ENCODE measurements around the gene DPF1. TPM values are rescaled to one million over a fixed set of nuclear protein-coding genes. Genes with fewer than 3 reads are reported as not detected.

The DPF1 gene
- total RNA-seq, 1 donor from 2014 or later = 6.0 TPM

- no peak overlapping the region for H3K27ac Mint-ChIP-seq (ENCODE audit: unreplicated experiment)
- no peak for DNase-seq (ENCODE audit: low spot score)
- TF ChIP-seq CTCF (IDR thresholded peaks at IDR 0.05; ENCODE audit: unreplicated experiment) = no peak
- H3K27me3 Mint-ChIP-seq (ENCODE audit: unreplicated experiment) = peaks cover 2% of the 10 kb centered on the region
- no peaks in the 10 kb centered on the region for H3K9me3 Mint-ChIP-seq (ENCODE audit: unreplicated experiment)
- peaks cover 48% of the 10 kb centered on the region for H3K36me3 Mint-ChIP-seq (ENCODE audit: low read depth, unreplicated experiment)
- H3K4me3 Mint-ChIP-seq (ENCODE audit: unreplicated experiment) = no peak overlapping the region
- H3K4me1 Mint-ChIP-seq (ENCODE audit: unreplicated experiment) = no peaks in the 10 kb centered on the region
Measured at GRCh38 chr19:38164526-38164925, 59.5 kb downstream of the DPF1 start.

GRCh38 chr19:38163419-38164290 is 60.4 kb downstream of the DPF1 start:
- H3K27ac Mint-ChIP-seq (ENCODE audit: unreplicated experiment) = no peak overlapping the region
- no peak for TF ChIP-seq CTCF (IDR thresholded peaks at IDR 0.05; ENCODE audit: unreplicated experiment)

GRCh38 chr19:38162632-38163031 is 61.4 kb downstream of the DPF1 start:
- Mint-ChIP-seq H3K27ac (ENCODE audit: unreplicated experiment) (no peak overlapping the region), H3K27me3 (ENCODE audit: unreplicated experiment) (peaks cover 2% of the 10 kb centered on the region), H3K36me3 (ENCODE audit: low read depth, unreplicated experiment) (peaks cover 54% of the 10 kb centered on the region), H3K9me3 (ENCODE audit: unreplicated experiment) (no peaks in the 10 kb centered on the region), H3K4me3 (ENCODE audit: unreplicated experiment) (no peak overlapping the region), H3K4me1 (ENCODE audit: unreplicated experiment) (no peaks in the 10 kb centered on the region)
- no peak for DNase-seq (ENCODE audit: low spot score)
- no peak for TF ChIP-seq CTCF (IDR thresholded peaks at IDR 0.05; ENCODE audit: unreplicated experiment)

More at GRCh38 chr19:38163419-38164290, 60.4 kb downstream of the DPF1 start:
- DNase-seq (ENCODE audit: low spot score) = no peak
- Mint-ChIP-seq H3K36me3 (ENCODE audit: low read depth, unreplicated experiment) (peaks cover 48% of the 10 kb centered on the region), H3K9me3 (ENCODE audit: unreplicated experiment) (no peaks in the 10 kb centered on the region), H3K4me1 (ENCODE audit: unreplicated experiment) (no peaks in the 10 kb centered on the region), H3K4me3 (ENCODE audit: unreplicated experiment) (no peak overlapping the region), H3K27me3 (ENCODE audit: unreplicated experiment) (peaks cover 2% of the 10 kb centered on the region)

GRCh38 chr19:38162094-38162493 is 61.9 kb downstream of the DPF1 start:
- H3K4me3 Mint-ChIP-seq (ENCODE audit: unreplicated experiment) = peak overlapping the region; percentile 21
- no peak for DNase-seq (ENCODE audit: low spot score)
- H3K4me1 Mint-ChIP-seq (ENCODE audit: unreplicated experiment) = no peaks in the 10 kb centered on the region
- H3K9me3 Mint-ChIP-seq (ENCODE audit: unreplicated experiment) = no peaks in the 10 kb centered on the region
- H3K36me3 Mint-ChIP-seq (ENCODE audit: low read depth, unreplicated experiment) = peaks cover 54% of the 10 kb centered on the region
- TF ChIP-seq CTCF (IDR thresholded peaks at IDR 0.05; ENCODE audit: unreplicated experiment) = no peak
- no peak overlapping the region for H3K27ac Mint-ChIP-seq (ENCODE audit: unreplicated experiment)
- H3K27me3 Mint-ChIP-seq (ENCODE audit: unreplicated experiment) = peaks cover 3% of the 10 kb centered on the region

Other genes with a start within 250 kb of the DPF1 start
- gene PPP1R14A, start 32.2 kb upstream of the DPF1 start, total RNA-seq (ENCODE audit: unreplicated experiment) = 2.1 TPM
- 93.4 TPM for gene SPINT2, start 40.4 kb upstream of the DPF1 start, total RNA-seq (ENCODE audit: unreplicated experiment)
- gene C19orf33, start 80.0 kb upstream of the DPF1 start, total RNA-seq (ENCODE audit: unreplicated experiment) = 2.7 TPM
- gene YIF1B, start 91.7 kb upstream of the DPF1 start, total RNA-seq (ENCODE audit: unreplicated experiment) = 55.2 TPM
- 15.8 TPM for gene KCNK6, start 95.6 kb upstream of the DPF1 start, total RNA-seq (ENCODE audit: unreplicated experiment)
- 3.2 TPM for gene CATSPERG, start 111.6 kb upstream of the DPF1 start, total RNA-seq (ENCODE audit: unreplicated experiment)
- 137 TPM for gene PSMD8, start 150.3 kb upstream of the DPF1 start, total RNA-seq (ENCODE audit: unreplicated experiment)
- 0.74 TPM for gene GGN, start 163.8 kb upstream of the DPF1 start, total RNA-seq (ENCODE audit: unreplicated experiment)
- 3.2 TPM for gene SPRED3, start 164.5 kb upstream of the DPF1 start, total RNA-seq (ENCODE audit: unreplicated experiment)
- gene FAM98C, start 178.9 kb upstream of the DPF1 start, total RNA-seq (ENCODE audit: unreplicated experiment) = 10.6 TPM
- 8.1 TPM for gene RASGRP4, start 202.0 kb upstream of the DPF1 start, total RNA-seq (ENCODE audit: unreplicated experiment)
- 1.3 TPM for gene RYR1, start 209.5 kb upstream of the DPF1 start, total RNA-seq (ENCODE audit: unreplicated experiment)

Data from endothelial cell (in vitro differentiated cells).